ENCODE results near the gene ALDOC. TPM values are rescaled to one million over a fixed set of nuclear protein-coding genes. Genes with fewer than 3 reads are reported as not detected.

ALDOC gene
- total and polyA plus RNA-seq, 2 experiments from 2014 or later: 33.5 to 157 TPM

DNA sequence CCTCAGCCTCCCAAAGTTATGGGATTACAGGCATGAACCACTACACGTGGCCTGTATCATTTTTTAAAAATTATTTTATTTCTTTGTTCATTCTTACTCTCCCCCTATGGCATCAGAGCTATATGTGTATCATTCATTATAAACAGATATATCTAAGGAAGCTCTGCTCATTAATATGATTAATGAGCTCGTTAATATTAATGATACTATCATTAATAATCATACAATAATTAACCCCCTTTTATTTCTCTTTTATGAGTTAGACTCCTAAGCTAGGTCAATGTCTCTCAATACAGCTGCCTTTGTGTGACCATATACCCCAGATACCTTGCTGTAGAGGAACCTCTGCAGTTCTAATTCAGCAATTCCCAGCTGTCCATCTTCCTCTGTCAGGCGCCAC is 41.8 kb upstream of the ALDOC start (continued):
- TF ChIP-seq REST (IDR thresholded peaks at IDR 0.05; ENCODE audit: unreplicated experiment) (no peak), JUNB (IDR thresholded peaks at IDR 0.05; ENCODE audit: unreplicated experiment) (no peak), CTCF (conservative IDR thresholded peaks at IDR 0.05; ENCODE audit: low read depth in 2 of 2) (no peak)

- H3K79me2 ChIP-seq (replicated peaks; ENCODE audit: insufficient read depth): no peaks in the 10 kb centered on the region
- H3K27me3 ChIP-seq (ENCODE audit: insufficient read depth): no peaks in the 10 kb centered on the region
- no peaks in the 10 kb centered on the region for H3K4me1 ChIP-seq (ENCODE audit: insufficient read depth)
- no peaks in the 10 kb centered on the region for H3K9me3 Mint-ChIP-seq
- H3K9me2 ChIP-seq (ENCODE audit: insufficient read depth): no peaks in the 10 kb centered on the region
- H3K27me3 Mint-ChIP-seq (ENCODE audit: insufficient read depth, low read depth, poor library complexity): no peaks in the 10 kb centered on the region
- peaks cover 8% of the 10 kb centered on the region for H3F3A ChIP-seq (replicated peaks; ENCODE audit: low read depth)
- H4K20me1 ChIP-seq (replicated peaks; ENCODE audit: insufficient read depth): peaks cover 44% of the 10 kb centered on the region
- H3K4me1 Mint-ChIP-seq: no peaks in the 10 kb centered on the region
- peaks cover 95% of the 10 kb centered on the region for H3K36me3 Mint-ChIP-seq (ENCODE audit: low read depth)
- no peak overlapping the region for H3K27ac ChIP-seq (ENCODE audit: low read depth)
- DNase-seq (ENCODE audit: low spot score) (no peak), ATAC-seq (no peak)
- H3K4me3 Mint-ChIP-seq: no peak overlapping the region
- H3K4me2 ChIP-seq: no peak overlapping the region
- no peak overlapping the region for H2AFZ ChIP-seq
- peaks cover 75% of the 10 kb centered on the region for H3K36me3 ChIP-seq (ENCODE audit: insufficient read depth)
- H3K4me3 ChIP-seq: no peak overlapping the region
- H3K27ac Mint-ChIP-seq: no peak overlapping the region
- no peak for TF ChIP-seq CREB1 (CRISPR knock-in tag; IDR thresholded peaks at IDR 0.05; ENCODE audit: low read depth)
- TF ChIP-seq ZNF462 (CRISPR knock-in tag; IDR thresholded peaks at IDR 0.05): no peak
- no peak for TF ChIP-seq EZH2phosphoT487 (IDR thresholded peaks at IDR 0.05; ENCODE audit: unreplicated experiment)
- TF ChIP-seq EZH2 (IDR thresholded peaks at IDR 0.05; ENCODE audit: low read depth, unreplicated experiment): no peak
- no peak for TF ChIP-seq ZNF331 (CRISPR knock-in tag; IDR thresholded peaks at IDR 0.05; ENCODE audit: low read depth)
- no peak for TF ChIP-seq REST (IDR thresholded peaks at IDR 0.05; ENCODE audit: unreplicated experiment)
- no peak for TF ChIP-seq JUNB (IDR thresholded peaks at IDR 0.05; ENCODE audit: unreplicated experiment)
These were observed 39.6 kb upstream of the ALDOC start for GRCh38 chr17:28616281-28616680.
